HG03575 (cell line): Measurements from ENCODE around the gene EMID1.

ENCODE experiments used
- ATAC-seq: cut with Tn5 transposase; IDR thresholded peaks from one replicate; pipeline ENCODE4 v1.9.1; 2021; ENCODE audit not compliant: unreplicated experiment, insufficient number of reproducible peaks, low FRiP score; ENCODE audit errors: extremely low read depth

The EMID1 gene

GRCh38 chr22:29269230-29269604 is 63.5 kb downstream of the EMID1 start:
- no peak for ATAC-seq

DNA sequence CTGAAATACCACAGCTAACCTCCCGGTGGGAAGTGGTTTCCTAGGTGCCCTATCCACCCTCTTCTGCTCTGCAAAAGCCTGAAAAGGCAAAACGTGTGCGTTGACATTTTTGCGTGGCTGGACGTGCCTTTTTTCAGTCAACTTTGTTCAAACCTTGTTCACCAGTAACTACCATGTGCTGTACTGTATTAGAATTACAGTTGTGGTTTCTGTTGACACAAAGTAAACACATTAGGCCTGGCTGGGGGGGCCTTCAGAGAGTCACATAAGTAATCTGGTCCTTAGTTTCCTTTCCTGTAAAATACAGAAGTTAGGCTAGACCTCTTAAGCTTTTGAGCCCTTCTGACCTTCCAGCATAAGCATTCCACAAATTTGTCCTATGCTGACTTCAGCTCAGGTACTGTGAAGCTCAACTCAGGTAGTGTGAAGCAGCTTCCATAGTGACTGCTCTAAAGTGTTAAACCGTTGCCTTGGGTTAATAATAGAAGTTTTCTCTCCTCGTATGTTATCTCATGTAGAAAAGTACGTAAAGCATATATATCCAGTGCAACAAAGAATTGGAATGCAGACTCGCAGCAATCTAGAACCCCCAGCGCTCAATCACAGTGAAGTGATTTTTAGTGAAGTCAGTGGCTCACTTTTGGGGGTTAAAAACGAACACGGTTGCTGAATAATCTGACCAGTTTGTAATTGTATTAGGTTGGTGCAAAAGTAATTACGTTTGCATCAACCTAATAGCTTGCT is 64.2 kb downstream of the EMID1 start:
- no peak for ATAC-seq

DNA sequence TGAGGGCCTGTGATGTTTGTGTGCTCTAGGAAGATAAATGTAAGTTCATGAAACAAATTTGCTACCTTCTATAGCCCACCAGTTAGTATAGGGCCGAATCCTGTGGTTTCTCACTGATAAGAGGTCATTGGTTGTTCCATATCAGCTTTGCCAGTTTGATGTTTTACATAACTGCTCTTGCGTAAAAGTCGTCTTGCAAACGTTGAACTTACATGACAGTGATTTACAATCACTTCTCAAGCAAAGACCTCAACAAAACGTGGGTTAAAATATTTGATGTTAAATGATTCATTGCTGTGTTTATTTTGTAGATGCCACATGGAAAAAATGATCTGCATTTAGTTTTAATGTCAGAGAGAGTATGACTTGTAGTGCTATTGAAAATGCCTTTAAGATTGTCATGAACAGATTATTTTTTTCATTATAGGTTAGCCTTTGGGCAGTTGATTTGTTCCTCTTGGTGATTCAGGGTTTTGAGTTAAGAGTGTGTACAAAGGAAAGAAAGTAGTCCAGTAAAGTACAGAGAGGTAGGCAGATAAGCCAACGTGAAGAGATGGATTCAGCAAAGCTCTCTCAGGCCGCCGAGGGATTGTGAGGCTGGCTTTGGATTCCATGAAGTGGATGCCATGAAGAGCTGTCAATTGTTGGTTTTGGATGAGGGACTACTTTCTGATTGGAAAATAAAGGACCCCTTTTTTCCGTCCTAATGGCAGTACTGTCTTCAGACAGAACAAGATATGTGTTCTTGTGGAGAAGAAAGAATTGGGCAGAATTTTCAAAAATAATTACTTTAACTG is 65.0 kb downstream of the EMID1 start:
- ATAC-seq = no peak

GRCh38 chr22:29272624-29273023 is 66.9 kb downstream of the EMID1 start:
- ATAC-seq = no peak

DNA sequence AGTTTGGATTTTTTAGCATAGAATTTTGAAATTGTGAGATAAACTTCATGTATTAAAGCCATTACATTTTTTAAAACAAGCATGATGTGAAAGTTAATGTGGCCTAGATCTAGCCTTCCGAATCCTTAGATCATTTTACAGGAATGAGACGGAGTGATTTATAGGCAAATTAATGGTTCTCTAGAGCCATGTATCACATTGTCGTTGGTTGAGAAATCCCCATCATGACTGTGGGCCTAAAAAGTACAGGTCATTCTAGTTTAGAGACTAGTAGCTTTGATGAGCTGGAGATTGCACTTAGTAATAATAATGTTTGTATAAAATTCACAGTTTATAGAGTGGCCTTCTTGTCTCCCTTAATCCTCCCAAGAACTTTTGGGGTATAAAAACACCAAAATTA is 69.5 kb downstream of the EMID1 start:
- no peak for ATAC-seq

DNA sequence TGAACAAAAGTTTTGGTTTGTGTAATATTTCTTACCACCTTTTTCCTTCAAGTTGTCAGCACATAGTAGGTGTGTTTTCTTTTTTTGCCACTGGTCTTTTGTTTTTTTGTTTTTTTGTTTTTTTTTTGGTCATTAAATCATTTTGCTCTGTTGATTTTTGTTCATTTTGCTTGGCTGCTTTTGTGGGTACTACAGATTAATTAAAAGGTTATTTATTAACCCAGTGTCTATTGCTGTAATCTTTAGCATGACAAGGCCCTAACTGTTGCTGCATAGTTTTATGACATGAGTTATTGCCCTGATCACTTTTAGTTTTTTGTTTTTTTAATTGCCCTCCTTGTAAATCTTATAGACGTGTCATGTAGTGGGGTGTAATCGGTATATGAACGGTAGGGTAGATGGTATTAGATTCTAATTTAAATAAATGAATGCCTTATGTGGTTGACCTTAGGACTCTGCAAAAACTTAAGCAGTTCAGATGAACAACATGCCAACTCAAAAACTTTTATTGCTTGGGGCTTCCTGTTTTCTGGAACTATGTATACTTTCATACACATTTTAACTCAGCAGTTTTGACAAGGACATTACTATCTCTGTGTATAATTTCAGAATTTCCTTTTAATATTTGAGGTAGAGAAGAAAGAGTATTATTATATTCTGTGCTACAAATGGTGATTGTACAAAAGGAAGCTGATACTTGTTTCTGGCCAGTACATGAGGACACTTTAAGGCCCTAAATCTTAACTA is 70.3 kb downstream of the EMID1 start:
- no peak for ATAC-seq

DNA sequence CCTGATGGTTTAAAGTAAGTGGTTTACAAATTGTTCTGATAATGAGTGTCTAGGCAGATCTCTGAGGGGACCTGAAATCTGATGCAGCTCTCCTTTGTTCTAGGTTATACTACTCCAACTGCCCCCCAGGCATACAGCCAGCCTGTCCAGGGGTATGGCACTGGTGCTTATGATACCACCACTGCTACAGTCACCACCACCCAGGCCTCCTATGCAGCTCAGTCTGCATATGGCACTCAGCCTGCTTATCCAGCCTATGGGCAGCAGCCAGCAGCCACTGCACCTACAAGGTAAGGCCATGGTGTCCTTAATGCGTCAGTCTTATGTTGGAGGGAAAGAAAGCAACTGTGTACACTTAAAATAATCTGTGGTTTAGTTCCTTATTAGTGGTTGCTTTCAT is 72.2 kb downstream of the EMID1 start:
- no peak for ATAC-seq

DNA sequence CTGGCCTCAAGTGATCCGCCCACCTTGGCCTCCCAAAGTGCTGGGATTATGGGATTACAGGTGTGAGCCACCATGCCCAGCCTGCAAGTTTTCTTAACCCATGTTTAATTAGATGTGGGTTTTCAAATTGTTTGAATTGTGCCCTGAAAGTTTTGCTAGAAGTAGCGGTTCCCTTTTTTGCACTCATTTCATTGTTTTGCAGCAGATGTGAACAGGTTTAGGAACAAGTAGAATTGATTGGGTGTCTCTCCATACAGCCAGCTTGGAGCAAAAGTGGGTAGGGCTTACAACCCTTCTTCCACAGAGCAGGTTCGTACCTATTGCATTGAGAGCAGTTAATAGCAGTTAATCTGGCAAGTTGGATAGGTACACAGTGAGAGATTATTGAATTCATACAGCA is 78.5 kb downstream of the EMID1 start:
- ATAC-seq = no peak

GRCh38 chr22:29288837-29289236 is 83.1 kb downstream of the EMID1 start:
- ATAC-seq = no peak

- ATAC-seq = no peak
Observed at GRCh38 chr22:29290061-29290460, 84.4 kb downstream of the EMID1 start.

GRCh38 chr22:29291215-29291614 is 85.5 kb downstream of the EMID1 start:
- no peak for ATAC-seq

- no peak for ATAC-seq
Observed at GRCh38 chr22:29292379-29292778, 86.7 kb downstream of the EMID1 start.

DNA sequence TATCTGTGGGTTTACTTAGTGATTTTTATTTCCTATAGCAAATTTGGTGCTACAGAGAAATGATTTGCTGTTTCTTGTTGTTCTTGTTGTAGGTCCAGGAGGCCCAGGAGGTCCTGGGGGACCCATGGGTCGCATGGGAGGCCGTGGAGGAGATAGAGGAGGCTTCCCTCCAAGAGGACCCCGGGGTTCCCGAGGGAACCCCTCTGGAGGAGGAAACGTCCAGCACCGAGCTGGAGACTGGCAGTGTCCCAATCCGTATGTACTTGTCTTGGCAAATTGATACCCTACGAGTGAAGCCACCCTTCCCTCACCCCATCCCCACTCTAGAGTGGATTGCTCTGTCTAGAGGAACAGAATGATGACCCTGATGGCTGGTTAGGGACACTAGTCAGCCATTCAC is 92.9 kb downstream of the EMID1 start:
- ATAC-seq = no peak

GRCh38 chr22:29299136-29299900 is 93.6 kb downstream of the EMID1 start:
- no peak for ATAC-seq

DNA sequence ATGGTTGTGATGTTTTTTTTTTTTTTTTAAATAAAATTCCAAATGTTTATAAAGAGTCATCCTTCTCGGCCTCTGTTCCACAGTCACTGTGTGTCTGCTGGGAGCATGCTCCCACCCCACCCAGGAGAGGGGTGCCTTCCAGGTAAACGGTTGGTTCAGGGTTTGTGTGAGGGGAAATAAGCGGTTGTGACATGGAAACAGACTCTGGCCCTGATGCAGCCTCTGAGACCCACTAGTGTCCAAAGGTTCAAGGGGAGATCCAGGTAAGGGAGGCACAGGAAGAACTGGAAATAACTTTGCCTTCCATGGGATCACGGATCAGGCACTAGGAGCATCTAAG is 94.7 kb downstream of the EMID1 start:
- no peak for ATAC-seq

- ATAC-seq = no peak
Observed at GRCh38 chr22:29300807-29301601, 95.3 kb downstream of the EMID1 start.

DNA sequence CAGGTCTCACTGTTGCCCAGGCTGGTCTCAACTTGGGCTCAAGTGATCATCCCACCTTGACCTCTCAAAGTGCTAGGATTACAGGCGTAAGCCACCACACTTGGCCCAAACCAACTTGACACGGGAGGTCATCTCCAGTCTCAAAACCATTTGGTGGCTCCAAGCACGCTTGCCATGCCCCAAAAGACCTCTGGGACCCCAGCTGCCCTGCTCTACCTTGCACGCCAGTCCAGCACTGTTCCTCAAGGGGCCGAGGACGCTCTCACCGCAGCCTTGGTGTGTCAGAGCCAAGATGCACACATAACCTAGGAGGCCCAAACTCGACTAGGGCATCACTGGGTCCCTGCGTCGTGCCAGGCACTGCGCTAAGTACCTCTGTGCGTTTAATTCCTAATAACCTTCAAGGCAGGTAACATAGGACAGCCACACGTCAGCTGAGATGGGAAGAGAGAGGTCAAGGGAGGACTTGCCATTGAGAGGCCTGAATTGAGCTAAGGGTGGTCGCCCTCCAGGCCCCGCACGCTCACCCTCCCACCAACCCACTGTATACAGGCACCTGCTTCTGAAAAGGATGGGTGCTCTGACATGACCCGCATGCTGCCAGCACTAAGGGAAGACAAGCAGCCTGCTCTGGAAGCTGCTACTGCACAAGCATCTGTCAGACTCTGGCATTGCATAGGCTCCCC is 96.2 kb downstream of the EMID1 start:
- no peak for ATAC-seq

- ATAC-seq = no peak
Observed at GRCh38 chr22:29302402-29302680, 96.6 kb downstream of the EMID1 start.
